ENCODE data around the gene MST1.
"Not testable (repeated sequence)": the region's sequence is repeated elsewhere in the genome, so short reads cannot be mapped to it uniquely, and the experiment has no call there.

GRCh38 chr3:49694409-49695070, 5.3 kb upstream of the MST1 start:
- TF ChIP-seq, protein P1, sequence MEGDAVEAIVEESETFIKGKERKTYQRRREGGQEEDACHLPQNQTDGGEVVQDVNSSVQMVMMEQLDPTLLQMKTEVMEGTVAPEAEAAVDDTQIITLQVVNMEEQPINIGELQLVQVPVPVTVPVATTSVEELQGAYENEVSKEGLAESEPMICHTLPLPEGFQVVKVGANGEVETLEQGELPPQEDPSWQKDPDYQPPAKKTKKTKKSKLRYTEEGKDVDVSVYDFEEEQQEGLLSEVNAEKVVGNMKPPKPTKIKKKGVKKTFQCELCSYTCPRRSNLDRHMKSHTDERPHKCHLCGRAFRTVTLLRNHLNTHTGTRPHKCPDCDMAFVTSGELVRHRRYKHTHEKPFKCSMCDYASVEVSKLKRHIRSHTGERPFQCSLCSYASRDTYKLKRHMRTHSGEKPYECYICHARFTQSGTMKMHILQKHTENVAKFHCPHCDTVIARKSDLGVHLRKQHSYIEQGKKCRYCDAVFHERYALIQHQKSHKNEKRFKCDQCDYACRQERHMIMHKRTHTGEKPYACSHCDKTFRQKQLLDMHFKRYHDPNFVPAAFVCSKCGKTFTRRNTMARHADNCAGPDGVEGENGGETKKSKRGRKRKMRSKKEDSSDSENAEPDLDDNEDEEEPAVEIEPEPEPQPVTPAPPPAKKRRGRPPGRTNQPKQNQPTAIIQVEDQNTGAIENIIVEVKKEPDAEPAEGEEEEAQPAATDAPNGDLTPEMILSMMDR (IDR thresholded peaks at IDR 0.05) = not testable (repeated sequence)
- TF ChIP-seq POLR2A (IDR thresholded peaks at IDR 0.05) = not testable (repeated sequence)

Data from suprapubic skin (tissue), 3 donors.